HEK293T (cell line): ENCODE measurements around the gene ANKRD13B.

Experiments
- CTCF ChIA-PET: fragments of 350-600 bp; formaldehyde crosslinking; extraction: SDS; loops from one replicate; lab custom pipeline; 2021; ENCODE audit warnings: antibody characterized with exemption, inconsistent platforms; lab: Yijun Ruan, JAX
- POLR2A ChIA-PET: fragments of 350-600 bp; formaldehyde crosslinking; extraction: SDS; loops from one replicate; lab custom pipeline; 2020; ENCODE audit warnings: antibody characterized with exemption, inconsistent platforms; lab: Yijun Ruan, JAX
- DNase-seq: peaks from one replicate; pipeline ENCODE4 v3.0.0; 2012; ENCODE audit warnings: mixed read lengths; ENCODE audit errors: extremely low spot score
- ARNT ChIP-seq: fragments of 450-650 bp; IDR thresholded peaks from 2 replicates; pipeline ENCODE4 v1.6.1; 2017; ENCODE audit warnings: mild to moderate bottlenecking
- BHLHE40 ChIP-seq: fragments of 450-650 bp; IDR thresholded peaks from 2 replicates; pipeline ENCODE4 v1.6.1; 2016; ENCODE audit warnings: mild to moderate bottlenecking, moderate library complexity, borderline replicate concordance
- CTBP1 ChIP-seq: fragments of 450-650 bp; IDR thresholded peaks from 2 replicates; pipeline ENCODE4 v1.6.1; 2016; ENCODE audit warnings: borderline replicate concordance
- ELF4 ChIP-seq: fragments of 450-650 bp; IDR thresholded peaks from 2 replicates; pipeline ENCODE4 v1.6.1; 2017; ENCODE audit warnings: antibody characterized with exemption
- FOXA1 ChIP-seq: fragments of 450-650 bp; IDR thresholded peaks from 2 replicates; pipeline ENCODE4 v1.6.1; 2016; ENCODE audit warnings: mild to moderate bottlenecking
- FOXK2 ChIP-seq: fragments of 450-650 bp; IDR thresholded peaks from 2 replicates; pipeline ENCODE4 v1.6.1; 2016; ENCODE audit warnings: mild to moderate bottlenecking
- FOXM1 ChIP-seq: fragments of 450-650 bp; IDR thresholded peaks from 2 replicates; pipeline ENCODE4 v1.6.1; 2017; ENCODE audit warnings: mild to moderate bottlenecking, borderline replicate concordance
- HDGF ChIP-seq: fragments of 450-650 bp; IDR thresholded peaks from 2 replicates; pipeline ENCODE4 v1.6.1; 2017; ENCODE audit warnings: antibody characterized with exemption, borderline replicate concordance
- L3MBTL2 ChIP-seq: fragments of 450-650 bp; conservative IDR thresholded peaks from 2 replicates; pipeline ENCODE4 v1.6.1; 2016; ENCODE audit warnings: mild to moderate bottlenecking
- LEF1 ChIP-seq: fragments of 450-650 bp; IDR thresholded peaks from 2 replicates; pipeline ENCODE4 v1.6.1; 2017; ENCODE audit warnings: mild to moderate bottlenecking, borderline replicate concordance
- NFRKB ChIP-seq: fragments of 450-650 bp; IDR thresholded peaks from 2 replicates; pipeline ENCODE4 v1.6.1; 2016; ENCODE audit warnings: mild to moderate bottlenecking, moderate library complexity
- SP1 ChIP-seq: fragments of 450-650 bp; IDR thresholded peaks from 2 replicates; pipeline ENCODE4 v1.6.1; 2017
- SUZ12 ChIP-seq: fragments of 450-650 bp; IDR thresholded peaks from 2 replicates; pipeline ENCODE4 v1.6.1; 2016; ENCODE audit warnings: mild to moderate bottlenecking
- TARDBP ChIP-seq: fragments of 450-650 bp; IDR thresholded peaks from 2 replicates; pipeline ENCODE4 v1.6.1; 2016
- ZNF384 ChIP-seq: fragments of 450-650 bp; IDR thresholded peaks from 2 replicates; pipeline ENCODE4 v1.6.1; 2016
- TF ChIP-seq, protein P1 (sequence below): fragments of 450-650 bp; IDR thresholded peaks from 2 replicates; pipeline ENCODE4 v1.6.1; 2016

ANKRD13B gene

DNA sequence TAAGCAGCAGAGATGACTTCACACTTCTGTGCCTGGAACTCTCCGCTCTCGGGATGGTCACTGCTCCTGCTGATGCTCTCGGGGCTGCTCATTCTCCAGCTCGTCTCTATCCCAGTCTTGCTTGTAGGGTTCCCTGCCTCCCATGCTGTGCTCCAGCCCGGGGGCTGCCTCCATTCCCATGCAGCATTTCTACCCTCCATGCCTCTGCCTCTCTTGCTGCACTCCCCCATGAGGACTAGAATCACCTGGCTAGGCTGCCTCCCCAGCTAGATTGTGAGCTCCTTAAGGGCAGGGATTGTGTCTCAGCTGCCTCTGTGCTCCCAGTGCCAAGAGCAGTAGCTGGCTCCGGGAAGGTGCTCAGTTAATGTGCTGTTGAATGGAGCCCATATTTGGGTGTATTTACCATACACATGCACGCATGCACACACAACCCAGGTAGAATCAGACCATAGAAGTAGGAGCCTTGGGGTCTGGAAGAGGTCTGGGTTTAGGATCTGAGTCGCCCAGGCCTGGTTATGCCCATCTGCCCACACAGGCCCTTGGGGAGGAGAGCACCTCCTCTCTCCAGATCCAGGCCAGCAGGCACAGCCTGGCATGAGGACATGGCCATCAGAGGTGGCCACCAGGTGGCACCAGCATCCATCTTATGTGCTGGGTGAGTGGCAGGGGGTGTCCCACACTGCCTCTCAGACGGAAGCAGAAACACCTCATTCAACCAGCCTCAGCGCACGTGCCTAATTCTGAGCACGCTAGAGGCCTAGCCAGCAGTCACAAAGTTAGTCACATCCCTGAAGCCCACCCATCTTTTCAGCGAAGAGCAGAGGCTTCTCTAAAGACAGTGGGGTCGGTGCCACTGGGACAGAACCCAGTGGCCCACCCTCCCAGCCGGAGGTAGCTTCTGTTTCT, 12.8 kb upstream of the ANKRD13B start:
- ChIA-PET CTCF (interaction anchor here (0.8 to 4.1 kb wide), 9 partner anchors 11 to 511 kb away, joined by 3 to 26 read pairs (median 4); partner anchors contain the start of genes ANKRD13B and TP53I13), POLR2A (interaction anchor here (1.7 to 3.0 kb wide), 4 partner anchors 10 to 12 kb away, joined by 4 to 14 read pairs (median 10); partner anchors contain the start of genes ANKRD13B and TP53I13)
- TF ChIP-seq ZNF384 (no peak; the same call in 1 of the 2 replicates), LEF1 (no peak), ARNT (no peak), ELF4 (no peak), FOXA1 (no peak), L3MBTL2 (peak; percentile 36; the same call in 1 of the 2 replicates), BHLHE40 (no peak), CTBP1 (no peak), SUZ12 (no peak), NFRKB (no peak), SP1 (no peak), FOXM1 (no peak), FOXK2 (no peak), HDGF (no peak), TARDBP (no peak)
- TF ChIP-seq, protein P1, sequence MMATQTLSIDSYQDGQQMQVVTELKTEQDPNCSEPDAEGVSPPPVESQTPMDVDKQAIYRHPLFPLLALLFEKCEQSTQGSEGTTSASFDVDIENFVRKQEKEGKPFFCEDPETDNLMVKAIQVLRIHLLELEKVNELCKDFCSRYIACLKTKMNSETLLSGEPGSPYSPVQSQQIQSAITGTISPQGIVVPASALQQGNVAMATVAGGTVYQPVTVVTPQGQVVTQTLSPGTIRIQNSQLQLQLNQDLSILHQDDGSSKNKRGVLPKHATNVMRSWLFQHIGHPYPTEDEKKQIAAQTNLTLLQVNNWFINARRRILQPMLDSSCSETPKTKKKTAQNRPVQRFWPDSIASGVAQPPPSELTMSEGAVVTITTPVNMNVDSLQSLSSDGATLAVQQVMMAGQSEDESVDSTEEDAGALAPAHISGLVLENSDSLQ: peak; percentile 94
- peak; percentile 75 for DNase-seq

DNA sequence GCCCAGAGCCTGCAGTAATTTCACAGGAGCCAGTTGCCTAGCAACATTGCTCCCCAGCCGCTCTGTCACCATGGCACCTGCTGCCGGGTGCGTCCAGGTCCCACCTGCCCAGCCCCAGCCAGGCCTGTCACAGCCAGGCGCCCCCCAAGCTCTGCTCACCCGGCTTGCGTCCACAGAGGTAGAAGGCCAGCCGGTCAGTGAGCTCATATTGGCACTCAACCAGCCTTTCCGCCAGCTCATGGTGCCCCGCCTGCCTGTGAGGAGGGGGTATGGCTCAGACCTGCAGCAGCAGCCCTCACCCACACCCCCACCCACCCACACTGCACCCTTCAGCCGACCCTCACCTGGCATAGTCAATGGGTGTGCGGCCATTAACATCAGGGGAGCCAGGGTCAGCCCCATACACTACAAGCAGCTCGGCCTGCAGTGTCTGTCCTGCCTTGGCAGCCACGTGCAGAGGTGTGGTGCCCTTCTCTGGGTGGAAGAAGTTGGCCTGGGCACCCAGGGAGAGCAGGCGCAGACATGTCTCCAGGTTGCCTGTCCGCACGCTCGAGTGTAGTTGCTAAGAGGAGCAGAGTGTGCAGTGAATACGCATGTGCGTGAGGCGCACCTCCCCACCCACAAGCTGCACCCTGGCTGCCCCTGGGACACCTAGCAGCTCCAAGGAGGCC, 11.2 kb upstream of the ANKRD13B start:
- POLR2A ChIA-PET: interaction anchor here (1.2 to 3.0 kb wide), 4 partner anchors 9 to 13 kb away, joined by 3 to 14 read pairs (median 10); partner anchors contain the start of genes ANKRD13B and TP53I13
- CTCF ChIA-PET: interaction anchor here (0.9 to 4.1 kb wide), 7 partner anchors 10 to 197 kb away, joined by 3 to 26 read pairs (median 4); partner anchors contain the start of gene ANKRD13B
- TF ChIP-seq TARDBP: no peak
- no peak for TF ChIP-seq FOXM1
- TF ChIP-seq SUZ12: no peak
- no peak for TF ChIP-seq FOXK2
- no peak for TF ChIP-seq SP1
- TF ChIP-seq, protein P1: no peak
- TF ChIP-seq L3MBTL2: no peak
- TF ChIP-seq BHLHE40: no peak
- TF ChIP-seq FOXA1: no peak
- no peak for TF ChIP-seq ZNF384
- no peak for TF ChIP-seq ELF4
- no peak for TF ChIP-seq NFRKB
- TF ChIP-seq CTBP1: no peak
- TF ChIP-seq HDGF: no peak
- TF ChIP-seq LEF1: no peak
- TF ChIP-seq ARNT: no peak
- no peak for DNase-seq

DNA sequence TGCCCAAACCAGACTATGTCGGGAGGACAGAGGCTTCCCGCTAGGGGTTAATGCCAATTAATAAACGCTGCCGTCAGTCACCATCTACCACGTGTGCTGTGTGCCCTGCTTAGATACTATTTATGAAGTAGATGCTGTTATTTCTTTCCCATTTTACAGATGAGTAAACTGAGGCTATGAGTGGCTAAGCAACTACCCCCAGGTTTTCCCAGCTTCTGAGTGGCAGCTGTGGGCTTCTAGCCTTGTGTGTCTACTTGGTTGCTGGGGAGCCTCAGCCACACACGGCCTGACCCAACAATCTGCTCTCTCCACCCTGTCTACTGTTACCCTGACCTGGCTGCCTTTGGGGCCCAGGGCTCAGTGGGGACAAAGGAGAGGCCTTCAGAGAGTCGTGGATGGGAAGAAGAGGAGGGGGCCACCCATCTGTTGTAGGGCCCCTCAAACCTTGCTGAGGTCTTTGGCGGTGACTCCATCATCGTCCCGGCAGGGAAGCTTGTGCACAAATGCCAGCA, 10.6 kb upstream of the ANKRD13B start:
- POLR2A ChIA-PET: interaction anchor here (1.7 to 3.0 kb wide), 3 partner anchors 8 to 13 kb away, joined by 9 to 14 read pairs (median 11); partner anchors contain the start of genes ANKRD13B and TP53I13
- CTCF ChIA-PET: interaction anchor here (4.1 kb wide), 1 partner anchor 10 kb away, joined by 26 read pairs; the partner anchor contains the start of gene ANKRD13B
- no peak for DNase-seq
- TF ChIP-seq FOXM1 (no peak), BHLHE40 (no peak), SP1 (no peak), FOXK2 (no peak), NFRKB (no peak), LEF1 (no peak), ARNT (no peak), CTBP1 (no peak), ZNF384 (no peak), FOXA1 (no peak), TARDBP (no peak), L3MBTL2 (no peak), SUZ12 (no peak), HDGF (no peak), ELF4 (no peak)
- TF ChIP-seq, protein P1: no peak

DNA sequence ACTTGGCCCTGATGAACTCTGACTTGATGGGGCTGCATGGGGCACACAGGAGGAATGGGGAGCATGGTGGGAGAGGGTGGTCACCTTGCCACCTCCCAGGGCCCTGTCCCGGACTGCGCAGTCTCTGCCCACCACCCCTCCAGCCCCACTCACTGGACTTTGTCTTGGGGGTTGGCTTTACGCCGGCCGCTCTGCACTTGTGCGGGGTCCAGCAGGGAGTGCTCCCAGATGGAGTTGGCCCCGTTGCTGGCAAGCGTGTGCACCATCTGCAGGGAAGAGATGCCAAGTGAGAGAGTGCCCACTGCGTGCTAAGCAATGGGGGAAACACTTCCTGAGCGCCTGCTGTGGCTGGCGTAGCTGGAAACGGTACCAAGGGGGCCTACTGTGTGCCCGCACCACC, 10.2 kb upstream of the ANKRD13B start:
- DNase-seq: no peak
- ChIA-PET CTCF (interaction anchor here (4.1 kb wide), 1 partner anchor 9 kb away, joined by 26 read pairs; the partner anchor contains the start of gene ANKRD13B), POLR2A (interaction anchor here (3.0 kb wide), 1 partner anchor 10 kb away, joined by 14 read pairs; the partner anchor contains the start of gene ANKRD13B)
- no peak for TF ChIP-seq ZNF384
- TF ChIP-seq FOXM1: no peak
- TF ChIP-seq CTBP1: no peak
- TF ChIP-seq L3MBTL2: no peak
